NCI-H187 (cell line): ENCODE results near the gene IFI44L.

ENCODE experiments used
- DNase-seq, 2 experiments: peaks; one replicate each; lab custom pipeline; 2025; lab: John Stamatoyannopoulos, UW

IFI44L gene

DNA sequence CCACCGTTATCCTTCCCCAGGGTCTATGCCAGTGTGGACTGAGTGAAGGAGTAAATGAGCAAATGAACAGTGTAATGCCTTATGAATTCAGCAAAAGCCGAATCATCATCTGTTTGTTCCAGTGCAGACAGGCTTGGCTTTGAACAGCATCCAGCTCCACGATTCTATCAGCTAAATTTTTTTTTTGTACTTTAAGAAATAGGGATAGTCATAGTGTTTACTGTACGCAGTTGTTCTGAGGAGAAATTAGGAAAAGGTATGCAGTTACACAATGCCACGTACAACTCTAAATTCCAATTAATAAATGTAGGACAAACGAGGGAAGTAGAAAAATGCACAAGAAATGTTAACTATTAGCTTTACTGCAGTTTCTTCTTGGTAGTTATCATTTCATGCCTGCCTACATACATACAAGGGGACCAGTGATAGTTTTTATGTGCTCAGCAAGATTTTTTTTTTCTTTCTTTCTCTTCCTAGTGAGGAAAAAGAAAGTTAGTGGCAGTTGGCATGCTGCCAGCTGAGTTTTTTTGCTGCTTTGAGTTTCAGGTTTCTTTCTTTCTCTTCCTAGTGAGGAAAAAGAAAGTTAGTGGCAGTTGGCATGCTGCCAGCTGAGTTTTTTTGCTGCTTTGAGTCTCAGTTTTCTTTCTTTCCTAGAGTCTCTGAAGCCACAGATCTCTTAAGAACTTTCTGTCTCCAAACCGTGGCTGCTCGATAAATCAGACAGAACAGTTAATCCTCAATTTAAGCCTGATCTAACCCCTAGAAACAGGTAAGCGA lies at the start of gene IFI44L:
TSS of gene IFI44L (plus strand) at position 646 of the 777 bp plus-strand sequence. CDS start 7,468 bp downstream, outside the sequence.
- DNase-seq = no peak

DNA sequence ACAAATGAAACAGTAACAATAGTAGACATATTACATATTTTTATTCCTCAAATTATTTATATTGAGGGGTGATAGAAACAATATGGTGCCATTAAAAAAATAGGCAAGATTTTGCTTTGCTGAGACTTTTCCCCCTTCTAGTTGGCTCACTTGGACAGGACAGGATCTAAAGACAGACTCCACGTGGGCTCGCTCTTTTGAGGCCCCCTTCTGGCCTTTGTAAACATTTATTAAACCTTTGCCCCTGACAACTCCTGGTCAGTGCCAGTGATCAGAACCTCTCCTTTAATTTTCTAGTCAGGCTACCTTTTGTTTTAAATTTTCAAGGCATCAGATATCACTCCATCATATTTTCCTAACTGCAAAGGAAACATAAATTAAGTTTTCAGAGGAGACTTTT lies 49.7 kb upstream of the IFI44L start:
- DNase-seq = no peak

DNA sequence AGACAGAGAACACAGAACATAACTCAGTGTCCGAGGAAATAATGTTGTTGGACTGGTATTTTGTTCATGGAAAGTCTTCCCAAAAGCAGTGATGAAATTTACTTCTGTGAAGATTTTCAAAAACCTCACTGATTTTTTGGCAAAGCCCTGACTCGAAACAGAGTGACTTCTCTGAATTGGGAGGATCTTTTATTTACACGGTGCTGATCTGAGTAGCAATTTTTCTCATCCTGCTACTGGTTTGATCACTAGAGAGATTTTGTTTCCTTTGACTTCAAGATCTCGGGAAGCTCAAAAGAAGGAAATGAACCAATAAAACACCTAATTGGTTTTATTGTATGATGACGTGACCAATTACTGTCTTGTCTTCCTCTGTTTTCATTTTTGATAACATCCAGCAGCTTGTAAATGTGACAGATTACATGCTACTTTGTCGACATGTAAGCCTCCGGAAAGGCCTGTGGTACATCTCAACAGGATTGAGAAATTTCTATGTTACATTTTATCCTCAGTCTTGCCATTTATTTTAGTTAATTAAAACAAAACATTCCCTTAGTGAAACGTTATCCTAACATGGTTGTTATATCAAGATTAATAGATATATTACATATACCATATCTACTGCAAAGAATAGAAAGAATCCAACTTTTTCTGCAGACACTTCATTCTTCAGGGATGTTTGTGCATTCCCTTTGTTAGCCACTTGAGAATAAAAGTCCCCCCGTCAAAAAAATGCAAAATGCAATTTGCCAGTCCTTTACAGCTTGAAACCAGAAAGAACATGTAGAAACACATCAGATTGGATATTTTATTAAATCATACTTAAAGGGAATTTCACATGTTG lies 42.8 kb upstream of the IFI44L start:
- DNase-seq = no peak

DNA sequence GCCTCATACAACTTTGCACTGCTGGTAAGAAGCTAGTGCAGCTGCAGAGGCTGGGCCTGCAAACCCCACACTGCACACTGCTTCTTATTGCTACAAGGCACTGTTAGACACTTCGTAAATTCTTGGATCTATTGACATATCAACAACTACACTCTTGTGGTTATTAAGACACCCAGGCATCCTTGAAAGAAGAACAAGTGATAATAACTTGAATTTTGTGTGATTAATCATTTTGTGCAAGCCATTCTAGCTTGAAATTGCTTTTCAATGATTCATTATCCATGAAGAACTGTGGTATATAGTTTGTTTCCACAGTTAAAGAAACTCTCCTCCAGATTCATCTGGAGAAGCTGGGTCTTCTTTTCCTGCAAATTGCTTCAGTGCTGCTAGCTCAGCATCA lies 33.7 kb upstream of the IFI44L start:
- no peak for DNase-seq

DNA sequence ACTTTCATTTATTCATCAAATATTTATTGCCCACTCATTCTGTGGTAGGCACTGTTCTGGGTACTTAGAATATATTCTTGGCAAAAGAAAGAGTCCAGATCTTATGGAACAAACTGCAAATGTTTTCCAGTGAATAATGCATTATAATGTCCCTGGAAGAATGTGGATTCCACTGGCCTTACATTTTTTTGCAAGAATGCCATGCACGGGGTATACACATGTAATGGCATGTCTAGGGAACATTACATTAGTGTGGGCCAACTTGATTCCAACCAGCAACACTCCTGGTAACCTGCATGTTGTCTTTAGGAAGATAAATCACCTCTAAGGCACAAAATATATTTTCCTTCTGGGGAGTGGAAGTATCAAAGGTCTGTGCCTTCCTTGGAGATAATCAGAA lies 33.0 kb upstream of the IFI44L start:
- DNase-seq = no peak

DNA sequence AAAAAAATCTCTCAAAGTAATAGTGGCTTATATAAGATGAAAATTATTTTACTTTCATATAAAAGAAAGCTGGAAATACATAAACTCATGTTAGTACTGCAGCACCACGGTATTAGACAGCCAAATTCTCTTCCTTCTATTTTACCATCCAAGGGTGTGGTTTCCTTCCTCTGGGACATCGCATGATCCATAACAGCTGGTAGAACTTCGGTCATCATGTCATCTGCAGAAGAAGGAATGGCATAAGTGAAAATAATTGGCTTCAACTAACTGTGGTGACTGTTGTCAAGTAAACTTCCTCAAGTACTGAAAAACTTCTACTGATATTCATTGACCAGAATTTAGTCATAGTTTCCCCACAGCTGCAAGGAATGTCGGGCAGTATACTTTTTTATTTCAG lies 28.3 kb upstream of the IFI44L start:
- no peak for DNase-seq

DNA sequence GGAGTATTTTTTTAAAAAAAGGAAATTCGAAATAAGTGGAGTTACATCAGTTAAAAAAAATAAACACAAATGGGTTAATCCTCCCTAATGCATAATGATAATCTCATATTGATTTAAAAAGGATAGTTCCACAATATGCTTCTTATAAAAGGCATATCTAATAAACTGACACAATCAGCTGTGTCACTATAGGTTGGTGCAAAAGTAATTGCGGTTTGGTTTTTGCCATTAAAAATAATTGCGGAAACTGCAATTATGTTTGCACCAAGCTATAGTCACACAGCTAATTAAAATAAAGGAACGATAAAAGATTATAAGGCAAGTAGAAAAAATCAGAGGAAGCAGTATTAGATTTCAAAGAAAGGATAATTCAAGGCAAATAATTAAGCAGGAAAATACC lies 21.0 kb upstream of the IFI44L start:
- no peak for DNase-seq

DNA sequence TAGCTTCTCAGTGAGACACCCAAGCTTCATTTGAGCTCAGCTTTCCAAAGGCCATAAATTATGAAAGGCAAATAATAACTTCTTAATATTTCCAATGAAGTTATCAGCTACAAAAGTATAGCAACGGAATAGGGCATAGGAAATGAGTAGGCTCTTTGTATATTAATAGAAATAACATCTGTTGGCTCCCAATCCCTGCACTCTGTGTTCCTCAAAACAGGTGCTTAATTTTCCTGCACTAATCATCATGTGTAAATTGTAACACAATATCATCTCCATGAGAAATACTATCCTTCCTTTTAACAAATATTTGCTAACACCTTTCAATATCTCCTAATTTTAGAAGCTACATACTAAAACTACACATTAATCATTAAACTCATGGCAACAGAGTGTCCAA lies 19.2 kb upstream of the IFI44L start:
- DNase-seq = no peak

DNA sequence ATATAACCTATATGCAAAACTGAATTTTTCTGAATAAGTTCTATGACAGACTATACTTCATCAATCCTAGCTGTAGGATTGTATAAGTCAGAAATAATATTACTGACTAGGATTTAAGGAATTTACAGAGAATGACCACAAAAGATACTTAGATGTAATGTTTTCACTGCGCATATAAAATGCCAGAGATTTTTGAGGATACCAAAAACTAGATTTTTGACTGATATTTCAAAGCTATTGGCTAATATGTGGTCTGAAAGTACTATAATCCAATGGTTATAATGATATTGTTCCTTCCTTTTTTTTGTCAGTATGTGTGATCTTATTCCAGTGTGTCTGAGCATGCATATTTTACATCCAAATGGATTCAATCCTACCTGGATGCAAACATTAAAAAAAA lies 17.0 kb upstream of the IFI44L start:
- no peak for DNase-seq

DNA sequence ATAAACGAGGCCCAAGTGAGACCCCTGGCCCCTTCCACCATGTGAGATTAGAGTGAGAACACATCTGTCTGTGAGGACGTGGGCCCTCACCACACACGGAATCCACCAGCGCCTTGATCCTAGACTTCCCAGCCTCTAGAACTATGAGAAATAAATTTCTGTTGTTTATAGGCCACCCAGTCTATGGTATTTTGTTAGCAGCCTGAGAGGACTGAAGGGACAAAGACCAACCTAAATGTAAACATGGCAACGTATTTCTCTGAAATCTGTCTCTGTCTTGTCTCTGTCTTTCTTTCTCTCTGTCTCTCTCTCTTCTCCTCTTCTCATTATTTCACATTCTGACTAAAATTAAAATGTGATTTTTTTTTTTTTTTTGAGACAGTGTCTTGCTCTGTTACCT lies 15.6 kb upstream of the IFI44L start:
- no peak for DNase-seq

DNA sequence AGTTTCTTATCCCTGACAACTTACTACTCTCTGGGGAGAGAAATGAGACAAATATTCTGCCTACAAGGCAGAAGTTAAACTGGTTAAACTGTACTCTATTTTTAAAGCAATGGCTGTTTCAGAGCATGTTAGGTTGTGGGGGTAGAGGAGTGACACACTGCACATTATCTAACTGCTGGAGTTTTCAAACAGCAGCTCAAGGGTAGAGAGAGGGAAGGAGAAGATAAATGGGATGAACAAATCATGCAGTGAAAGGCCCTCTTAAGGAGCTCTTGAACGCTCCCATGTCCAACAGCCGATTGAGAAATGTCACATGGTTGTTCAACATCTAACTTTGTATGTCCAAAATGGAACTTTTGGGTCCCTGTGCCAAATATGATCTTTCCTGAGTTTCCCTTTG lies 14.0 kb upstream of the IFI44L start:
- no peak for DNase-seq

DNA sequence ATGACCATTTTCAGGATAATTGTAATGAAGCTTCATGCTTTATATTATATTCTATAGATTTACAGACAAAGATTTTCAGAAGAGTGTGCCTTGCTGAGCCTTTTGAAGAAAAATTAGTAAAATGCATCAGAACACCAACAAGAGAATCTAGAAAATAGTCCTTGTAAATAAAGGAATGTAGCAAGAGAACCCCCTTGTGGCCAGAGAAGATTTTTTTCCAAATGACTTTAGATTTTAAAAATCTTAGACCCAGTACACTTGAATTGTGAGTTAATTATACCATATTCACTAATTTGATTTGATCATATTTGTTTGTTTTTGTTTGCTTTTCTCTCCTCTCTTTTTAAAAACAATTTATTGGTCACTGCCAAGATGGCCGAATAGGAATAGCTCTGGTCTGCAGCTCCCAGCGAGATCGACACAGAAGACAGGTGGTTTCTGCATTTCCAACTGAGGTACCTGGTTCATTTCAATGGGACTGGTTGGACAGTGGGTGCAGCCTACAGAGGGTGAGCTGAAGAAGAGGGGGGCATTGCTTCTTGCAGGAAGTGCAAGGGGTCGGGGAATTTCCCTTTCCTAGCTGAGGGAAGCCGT lies 12.8 kb upstream of the IFI44L start:
- DNase-seq = no peak

DNA sequence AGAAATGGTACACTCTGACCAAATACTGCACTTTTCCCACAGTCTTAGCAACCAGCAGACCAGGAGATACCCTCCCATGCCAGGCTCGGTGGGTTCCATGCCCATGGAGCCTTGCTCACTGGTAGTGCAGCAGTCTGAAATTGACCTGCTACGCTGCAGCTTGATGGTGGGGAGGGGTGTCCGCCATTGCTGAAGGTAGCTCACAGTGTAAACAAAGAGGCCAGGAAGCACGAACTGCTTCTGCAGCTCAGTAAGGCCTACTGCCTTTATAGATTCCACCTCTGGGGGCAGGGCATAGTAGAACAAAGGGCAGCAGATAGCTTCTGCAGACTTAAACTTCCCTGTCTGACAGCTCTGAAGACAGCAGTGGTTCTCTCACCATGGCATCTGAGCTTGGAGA lies 12.3 kb upstream of the IFI44L start:
- DNase-seq = no peak

DNA sequence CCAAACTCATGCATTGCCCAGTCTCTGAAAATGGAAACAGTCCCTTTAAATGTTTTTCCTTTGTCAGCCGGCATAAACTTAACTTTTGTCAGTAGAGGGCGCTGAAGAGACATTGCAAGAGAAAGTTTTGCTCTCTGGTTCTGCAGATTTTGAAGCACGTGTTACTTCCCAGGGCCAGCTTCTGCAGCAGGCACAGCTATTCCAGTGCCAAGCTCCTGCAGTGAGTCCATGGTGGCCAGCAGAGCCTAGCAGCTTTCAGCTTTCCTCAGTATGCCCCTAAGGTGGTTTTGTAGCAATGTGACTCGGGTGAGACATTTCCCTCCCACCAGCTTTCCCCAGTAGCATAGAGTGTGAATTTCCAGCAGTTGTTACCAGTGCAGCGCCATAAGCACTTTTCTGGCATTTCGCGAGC lies 2.6 kb upstream of the IFI44L start:
- DNase-seq = peak in 1 of 2 experiments; percentile 28

DNA sequence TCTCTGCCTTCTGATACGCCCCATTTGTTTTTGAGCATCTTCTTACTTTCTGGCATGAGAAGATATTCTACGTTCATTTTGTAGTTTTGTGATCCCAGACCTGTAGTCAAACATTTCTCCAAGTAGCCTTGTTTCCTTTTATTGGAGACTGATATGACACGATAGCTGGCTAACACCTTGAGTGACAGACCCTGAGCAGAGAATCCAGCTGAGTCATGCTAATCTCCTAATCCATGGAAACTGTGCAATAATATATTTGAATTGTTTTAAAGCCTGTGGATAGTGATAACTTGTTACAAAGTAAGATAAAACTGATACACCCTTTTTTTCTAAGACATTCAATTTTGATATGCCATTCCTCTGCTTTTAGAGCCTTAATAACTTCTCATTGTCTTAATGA lies 1.2 kb upstream of the IFI44L start:
- DNase-seq = no peak

DNA sequence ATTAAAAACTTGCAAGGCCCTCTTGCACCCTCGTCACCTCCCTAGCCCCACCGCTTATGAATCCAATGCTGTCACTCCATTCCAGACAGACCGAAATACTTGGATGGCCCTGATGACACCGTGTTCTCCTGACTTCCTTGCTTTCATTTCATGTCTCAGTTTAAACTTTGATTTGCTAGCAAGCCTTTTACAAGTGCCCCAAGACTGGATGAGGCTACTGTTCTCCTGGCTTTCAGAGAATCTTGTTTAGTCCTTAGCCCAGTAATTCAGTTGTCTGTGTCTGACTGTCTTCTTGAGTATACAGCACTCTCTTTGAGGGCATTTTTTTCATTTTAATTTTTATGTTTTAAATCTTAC lies 824 bp upstream of the IFI44L start:
- no peak for DNase-seq

DNA sequence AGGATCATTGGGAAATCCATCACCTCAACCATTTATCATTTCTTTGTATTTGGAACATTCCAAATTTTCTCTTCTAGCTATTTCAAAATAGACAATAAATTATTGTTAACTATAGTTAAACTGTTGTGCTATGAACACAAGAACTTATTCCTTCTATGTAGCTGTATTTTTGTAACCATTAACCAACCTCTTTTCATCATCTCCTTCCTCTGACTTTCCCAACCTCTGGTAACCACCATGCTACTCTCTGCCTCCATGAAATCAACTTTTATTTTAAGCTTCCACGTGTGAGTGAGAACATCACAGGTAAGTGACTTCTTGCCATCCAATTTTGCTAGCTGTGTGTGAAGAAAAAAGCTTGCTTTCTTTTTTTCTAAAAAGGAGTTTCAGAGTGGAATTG lies 418 bp downstream of the IFI44L start:
- DNase-seq = no peak

DNA sequence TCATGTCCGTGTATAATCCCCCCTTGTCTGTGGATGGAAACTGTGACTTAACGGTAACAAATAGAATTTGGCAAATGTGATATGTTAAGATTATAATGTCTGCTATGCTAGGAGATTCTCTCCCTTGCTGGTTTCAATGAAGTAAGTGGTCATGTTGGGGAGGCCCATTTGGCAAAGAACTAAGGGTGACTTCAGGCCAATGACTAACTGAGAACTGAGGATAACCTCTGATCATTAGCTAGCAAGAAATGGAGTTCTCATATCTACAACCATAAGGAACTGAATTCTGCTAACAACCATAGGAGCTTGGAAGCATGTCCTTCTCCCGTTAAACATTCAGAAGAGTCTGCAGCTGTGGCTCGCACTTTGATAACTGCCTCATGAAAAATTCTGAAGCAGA lies 2.3 kb downstream of the IFI44L start:
- DNase-seq = no peak

DNA sequence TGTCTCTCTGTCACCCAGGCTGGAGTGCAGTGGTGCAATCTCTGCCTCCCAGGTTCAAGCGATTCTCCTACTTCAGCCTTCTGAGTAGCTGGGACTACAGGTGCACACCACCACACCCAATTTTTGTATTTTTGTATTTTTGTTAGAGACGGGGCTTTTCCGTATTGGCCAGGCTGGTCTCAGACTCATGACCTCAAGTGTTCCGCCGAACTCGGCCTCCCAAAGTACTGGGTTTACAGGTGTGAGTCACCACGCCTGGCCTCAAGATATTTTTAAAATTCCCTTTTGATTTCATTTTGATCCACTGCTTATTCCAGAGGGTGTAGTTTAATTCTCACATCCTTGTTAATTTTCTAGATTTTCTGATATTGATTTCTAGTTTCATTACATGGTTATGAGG lies 3.8 kb downstream of the IFI44L start:
- no peak for DNase-seq

DNA sequence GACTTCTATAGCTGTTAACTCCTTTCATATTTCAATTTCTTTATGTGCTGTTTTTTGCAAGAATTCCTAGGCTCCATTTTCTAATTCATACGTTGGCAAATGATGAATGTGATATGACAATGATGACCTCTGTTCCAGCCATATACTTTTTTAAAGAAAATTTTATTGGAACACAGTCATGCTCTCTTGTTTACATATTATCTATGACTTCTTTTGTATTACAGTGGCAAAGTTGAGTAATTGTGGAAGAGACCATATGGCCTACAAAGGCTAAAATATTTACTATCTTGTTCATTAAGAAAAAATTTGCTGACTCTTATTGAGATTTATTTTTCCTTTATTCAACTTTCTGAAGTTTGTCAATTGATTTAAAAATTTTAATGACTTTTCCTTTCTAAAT lies 7.1 kb downstream of the IFI44L start:
- DNase-seq = no peak

DNA sequence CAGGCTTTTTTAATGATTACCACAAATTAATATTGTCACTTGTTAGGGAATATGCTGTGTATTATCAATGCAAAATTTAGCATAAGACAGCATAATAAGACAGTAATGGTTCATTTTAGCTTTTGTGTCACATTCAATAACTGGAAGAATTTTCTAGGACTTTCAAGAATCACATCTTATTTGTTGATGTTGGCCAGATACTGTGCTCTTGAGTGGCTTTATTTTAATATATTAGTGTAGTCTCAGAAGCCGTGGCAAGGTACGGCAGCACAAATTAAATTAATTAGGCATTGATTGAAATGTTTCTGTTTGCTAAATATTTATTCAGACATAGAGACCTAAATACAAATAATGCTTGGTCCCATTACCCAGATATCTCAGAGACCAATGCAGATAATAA lies 10.4 kb downstream of the IFI44L start:
- no peak for DNase-seq

DNA sequence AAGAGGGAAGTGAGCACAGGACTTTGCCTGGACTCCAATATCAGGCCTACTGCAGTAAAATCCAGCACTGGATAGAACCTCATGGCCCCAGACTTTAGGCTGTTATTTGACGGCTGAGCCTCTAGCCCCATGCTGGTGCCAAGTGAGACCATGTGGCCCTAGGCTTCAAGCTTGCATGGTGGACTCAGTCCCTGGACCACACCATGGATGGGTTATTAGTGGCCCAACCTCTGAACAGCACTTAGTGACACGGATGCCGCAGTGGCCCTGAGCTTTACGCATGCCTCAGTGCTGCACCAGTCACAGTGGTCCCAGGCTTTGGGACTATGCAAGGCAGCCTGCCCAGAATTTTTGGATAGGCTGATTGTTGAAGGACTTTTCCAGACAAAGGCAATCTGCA lies 13.0 kb downstream of the IFI44L start:
- DNase-seq = no peak

DNA sequence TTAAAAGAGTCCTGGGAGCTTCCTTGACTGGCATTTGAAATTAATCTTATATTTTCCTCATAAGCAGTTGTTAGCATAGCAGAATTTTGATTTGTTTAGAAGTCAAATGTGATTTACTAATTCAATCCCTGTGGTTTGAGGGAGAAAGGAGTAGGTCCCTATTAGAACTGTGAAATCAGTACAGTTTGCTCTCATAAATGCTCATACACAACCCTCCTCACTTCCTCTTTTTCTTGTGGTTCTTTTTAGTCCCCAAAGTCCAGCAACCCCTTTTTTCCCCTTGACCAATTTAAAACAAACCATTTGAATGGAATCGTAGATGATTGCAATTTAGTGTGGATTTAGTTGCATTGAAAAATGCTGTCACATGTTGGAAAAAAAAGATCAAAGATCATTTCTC lies 20.2 kb downstream of the IFI44L start:
- DNase-seq = no peak
